Fibroblast of lung (primary cell): ENCODE measurements around the gene CRP.

Experiments used
- CTCF ChIP-seq, 2 donors: IDR thresholded peaks in 1 of 2; conservative IDR thresholded peaks in 1 of 2; 1 replicate in 1 of 2; 2 replicates in 1 of 2; pipeline ENCODE4 v1.5.1; 2011 to 2012; ENCODE audit warnings: low read length in 2 of 2, control low read depth in 1 of 2, inconsistent platforms in 1 of 2, low read depth in 1 of 2, mild to moderate bottlenecking in 1 of 2
- EZH2 ChIP-seq: IDR thresholded peaks from 2 replicates; pipeline ENCODE4 v1.5.1; 2012; ENCODE audit warnings: low read length, control low read depth, mild to moderate bottlenecking; ENCODE audit errors: missing control alignments

GRCh38 chr1:159750621-159751020 lies 36.2 kb upstream of the CRP start:
- TF ChIP-seq CTCF (conservative IDR thresholded peaks at IDR 0.05 in 1 of 2, IDR thresholded peaks at IDR 0.05 in 1 of 2; ENCODE audit: low read depth in 1 of 2, low read length in 2 of 2): no peak
- TF ChIP-seq EZH2: no peak
